ENCODE data around the gene RHOH.

DNA sequence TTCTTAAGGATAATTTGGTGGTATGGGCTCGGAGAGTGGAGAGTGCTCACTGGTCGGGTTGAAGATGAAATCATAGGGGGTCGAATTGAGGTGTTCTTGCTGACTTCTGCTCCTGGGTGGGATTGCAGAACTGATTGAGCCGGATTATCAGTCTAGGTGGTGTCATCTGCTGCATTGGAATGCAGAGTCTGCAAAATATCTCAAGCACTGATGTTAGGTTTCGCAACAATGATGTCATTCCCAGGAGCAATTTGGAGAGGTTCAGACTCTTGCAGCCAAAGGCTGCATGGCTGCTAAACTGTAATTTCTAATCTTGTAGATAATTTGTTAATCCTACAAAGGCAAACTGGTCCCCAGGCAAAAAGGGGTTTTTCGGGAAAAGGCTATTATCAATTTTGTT lies 67.7 kb downstream of the RHOH start:
- TF ChIP-seq, protein P1, sequence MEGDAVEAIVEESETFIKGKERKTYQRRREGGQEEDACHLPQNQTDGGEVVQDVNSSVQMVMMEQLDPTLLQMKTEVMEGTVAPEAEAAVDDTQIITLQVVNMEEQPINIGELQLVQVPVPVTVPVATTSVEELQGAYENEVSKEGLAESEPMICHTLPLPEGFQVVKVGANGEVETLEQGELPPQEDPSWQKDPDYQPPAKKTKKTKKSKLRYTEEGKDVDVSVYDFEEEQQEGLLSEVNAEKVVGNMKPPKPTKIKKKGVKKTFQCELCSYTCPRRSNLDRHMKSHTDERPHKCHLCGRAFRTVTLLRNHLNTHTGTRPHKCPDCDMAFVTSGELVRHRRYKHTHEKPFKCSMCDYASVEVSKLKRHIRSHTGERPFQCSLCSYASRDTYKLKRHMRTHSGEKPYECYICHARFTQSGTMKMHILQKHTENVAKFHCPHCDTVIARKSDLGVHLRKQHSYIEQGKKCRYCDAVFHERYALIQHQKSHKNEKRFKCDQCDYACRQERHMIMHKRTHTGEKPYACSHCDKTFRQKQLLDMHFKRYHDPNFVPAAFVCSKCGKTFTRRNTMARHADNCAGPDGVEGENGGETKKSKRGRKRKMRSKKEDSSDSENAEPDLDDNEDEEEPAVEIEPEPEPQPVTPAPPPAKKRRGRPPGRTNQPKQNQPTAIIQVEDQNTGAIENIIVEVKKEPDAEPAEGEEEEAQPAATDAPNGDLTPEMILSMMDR (IDR thresholded peaks at IDR 0.05), result no peak
- TF ChIP-seq POLR2A (IDR thresholded peaks at IDR 0.05), result no peak
